NCI-H524 treated with DMSO at 0.1 percent for 48 hours (cell line): Measurements from ENCODE around the gene KREMEN1.

ENCODE experiments used
- DNase-seq: peaks from one replicate; lab custom pipeline; 2025; lab: John Stamatoyannopoulos, UW

KREMEN1 gene

GRCh38 chr22:29190918-29191317, 118.1 kb downstream of the KREMEN1 start:
- no peak for DNase-seq

- no peak for DNase-seq
Observed at GRCh38 chr22:29193021-29193420, 120.2 kb downstream of the KREMEN1 start.

GRCh38 chr22:29194184-29194583, 121.3 kb downstream of the KREMEN1 start:
- no peak for DNase-seq

GRCh38 chr22:29195118-29195963, 122.5 kb downstream of the KREMEN1 start:
- no peak for DNase-seq

GRCh38 chr22:29195964-29196666, 123.3 kb downstream of the KREMEN1 start:
- no peak for DNase-seq

GRCh38 chr22:29197096-29197495, 124.3 kb downstream of the KREMEN1 start:
- DNase-seq: no peak

- DNase-seq: no peak
Observed at GRCh38 chr22:29198240-29198639, 125.4 kb downstream of the KREMEN1 start.

- DNase-seq: no peak
Observed at GRCh38 chr22:29199702-29200400, 127.0 kb downstream of the KREMEN1 start.

- DNase-seq: no peak
Observed at GRCh38 chr22:29200901-29201300, 128.1 kb downstream of the KREMEN1 start.

- no peak for DNase-seq
Observed at GRCh38 chr22:29201782-29202181, 128.9 kb downstream of the KREMEN1 start.

- DNase-seq: no peak
Observed at GRCh38 chr22:29202212-29203192, 129.7 kb downstream of the KREMEN1 start.

GRCh38 chr22:29203488-29204454, 130.9 kb downstream of the KREMEN1 start:
- no peak for DNase-seq

GRCh38 chr22:29204455-29205183, 131.8 kb downstream of the KREMEN1 start:
- DNase-seq: no peak

GRCh38 chr22:29205252-29205593, 132.4 kb downstream of the KREMEN1 start:
- DNase-seq: no peak

GRCh38 chr22:29205594-29206371, 132.9 kb downstream of the KREMEN1 start, which contains the start of gene EMID1:
TSS of gene EMID1 (plus strand) at chr22:29205896. CDS start at chr22:29206039, 143 bp downstream.
- no peak for DNase-seq

- DNase-seq: no peak
Observed at GRCh38 chr22:29206372-29207242, 133.8 kb downstream of the KREMEN1 start.

- no peak for DNase-seq
Observed at GRCh38 chr22:29207243-29207550, 134.4 kb downstream of the KREMEN1 start.
